ENCODE results near the gene DSCAML1. TPM values are rescaled to one million over a fixed set of nuclear protein-coding genes. Genes with fewer than 3 reads are reported as not detected.

Gene DSCAML1
- total and polyA plus RNA-seq, 9 of the 15 experiments (the other 6 are each of a cell fraction or from before 2014, with no cell fraction given) = not detected

DNA sequence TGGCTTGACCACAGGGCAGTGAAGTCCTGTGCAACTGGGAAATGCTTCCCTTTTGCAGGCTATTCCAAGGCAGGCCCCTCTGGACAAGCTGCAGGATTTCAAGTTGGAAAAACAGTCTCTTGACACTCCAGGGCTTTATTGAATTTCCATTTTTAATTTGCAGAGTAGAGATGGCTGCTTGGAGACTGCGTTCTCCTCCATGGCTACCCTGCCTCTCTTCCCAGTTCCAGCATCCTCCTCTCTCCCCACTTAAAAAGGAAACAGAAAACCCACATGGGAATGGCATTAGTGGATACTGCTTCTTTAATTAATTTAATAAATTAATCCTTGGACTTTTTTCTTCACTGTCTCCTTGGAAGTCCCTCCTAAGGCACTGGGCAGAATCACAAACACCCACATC lies 115.6 kb downstream of the DSCAML1 start:
- Histone ChIP-seq H3K27ac (ENCODE audit: extremely low read depth, low read depth, low read length) (no peak overlapping the region), H3K4me2 (ENCODE audit: insufficient read depth, low read length) (no peak overlapping the region), H3K79me2 (ENCODE audit: control insufficient read depth, insufficient read depth, low read length) (no peaks in the 10 kb centered on the region), H3K9me1 (ENCODE audit: control insufficient read depth, insufficient read depth, low read length) (no peaks in the 10 kb centered on the region), H2AFZ (ENCODE audit: low read depth, low read length) (no peak overlapping the region), H3K9me3 (replicated peaks; ENCODE audit: control insufficient read depth, insufficient read depth, low read depth, low read length) (no peaks in the 10 kb centered on the region), H3K36me3 (ENCODE audit: control insufficient read depth, insufficient read depth, low read length) (no peaks in the 10 kb centered on the region), H3K4me3 (no peak overlapping the region), H3K9ac (ENCODE audit: insufficient read depth in 1 of 2, low read depth in 2 of 2, low read length in 2 of 2) (no peak overlapping the region), H3K4me1 (replicated peaks in 1 of 2; ENCODE audit: control insufficient read depth in 2 of 2, insufficient read depth in 2 of 2, low read length in 2 of 2) (no peaks in the 10 kb centered on the region), H4K20me1 (replicated peaks; ENCODE audit: control insufficient read depth, insufficient read depth, low read length) (peaks cover 6% of the 10 kb centered on the region; the same call in 1 of the 2 replicates), H3K27me3 (ENCODE audit: control insufficient read depth in 2 of 2, insufficient read depth in 2 of 2, low read length in 2 of 2) (peaks cover 8 to 66% of the 10 kb centered on the region in 2 experiments; a peak in 3 of 5 replicates)
- ChIA-PET CTCF (ENCODE audit: low intra/inter-chr PET ratio) (no interaction called here), POLR2A (interaction anchor here (0.6 kb wide), 1 partner anchor 11 kb away, joined by 3 read pairs; no protein-coding TSS in a partner anchor)
- DNase-seq (ENCODE audit: extremely low read depth in 1 of 4, low spot score in 3 of 4) (no peak), FAIRE-seq (no peak), ATAC-seq (no peak)
- in situ Hi-C loops (cut with MboI) = no loop called here
- 0% methylated on average over 1 of the region's 1 CpG for WGBS (ENCODE audit: insufficient coverage, low coverage, missing lambda C conversion rate)
- intact Hi-C loops (cut with micrococcal nuclease) = no loop called here
- no peak for TF ChIP-seq GTF2F1 (IDR thresholded peaks at IDR 0.05; ENCODE audit: low read depth, low read length)
- TF ChIP-seq FOXJ2 (tag; IDR thresholded peaks at IDR 0.05) = no peak
- TF ChIP-seq PHF8 (IDR thresholded peaks at IDR 0.05; ENCODE audit: borderline replicate concordance, low read length) = no peak
- TF ChIP-seq HMG20B (CRISPR knock-in tag; IDR thresholded peaks at IDR 0.05) = no peak
- no peak for TF ChIP-seq PHB (CRISPR knock-in tag; IDR thresholded peaks at IDR 0.05)
- no peak for TF ChIP-seq PCBP2 (IDR thresholded peaks at IDR 0.05; ENCODE audit: low read depth, low read length, poor library complexity, severe bottlenecking)
- no peak for TF ChIP-seq POLR2B (IDR thresholded peaks at IDR 0.05; ENCODE audit: low read depth, partially characterized antibody)
- TF ChIP-seq FOXO4 (CRISPR knock-in tag; IDR thresholded peaks at IDR 0.05) = no peak
- TF ChIP-seq RBM39 (optimal IDR thresholded peaks at IDR 0.05; ENCODE audit: low read depth, low read length) = no peak
- no peak for TF ChIP-seq FOXK1 (CRISPR knock-in tag; IDR thresholded peaks at IDR 0.05; ENCODE audit: borderline replicate concordance)
- TF ChIP-seq ZNF507 (tag; conservative IDR thresholded peaks at IDR 0.05) = no peak
- TF ChIP-seq NFXL1 (CRISPR knock-in tag; IDR thresholded peaks at IDR 0.05) = no peak
- no peak for TF ChIP-seq SIX5 (IDR thresholded peaks at IDR 0.05; ENCODE audit: borderline replicate concordance in 1 of 2, insufficient read depth in 1 of 2, low read depth in 1 of 2, low read length in 2 of 2)
- no peak for TF ChIP-seq NCOA4 (IDR thresholded peaks at IDR 0.05; ENCODE audit: partially characterized antibody)
- TF ChIP-seq, protein P1, sequence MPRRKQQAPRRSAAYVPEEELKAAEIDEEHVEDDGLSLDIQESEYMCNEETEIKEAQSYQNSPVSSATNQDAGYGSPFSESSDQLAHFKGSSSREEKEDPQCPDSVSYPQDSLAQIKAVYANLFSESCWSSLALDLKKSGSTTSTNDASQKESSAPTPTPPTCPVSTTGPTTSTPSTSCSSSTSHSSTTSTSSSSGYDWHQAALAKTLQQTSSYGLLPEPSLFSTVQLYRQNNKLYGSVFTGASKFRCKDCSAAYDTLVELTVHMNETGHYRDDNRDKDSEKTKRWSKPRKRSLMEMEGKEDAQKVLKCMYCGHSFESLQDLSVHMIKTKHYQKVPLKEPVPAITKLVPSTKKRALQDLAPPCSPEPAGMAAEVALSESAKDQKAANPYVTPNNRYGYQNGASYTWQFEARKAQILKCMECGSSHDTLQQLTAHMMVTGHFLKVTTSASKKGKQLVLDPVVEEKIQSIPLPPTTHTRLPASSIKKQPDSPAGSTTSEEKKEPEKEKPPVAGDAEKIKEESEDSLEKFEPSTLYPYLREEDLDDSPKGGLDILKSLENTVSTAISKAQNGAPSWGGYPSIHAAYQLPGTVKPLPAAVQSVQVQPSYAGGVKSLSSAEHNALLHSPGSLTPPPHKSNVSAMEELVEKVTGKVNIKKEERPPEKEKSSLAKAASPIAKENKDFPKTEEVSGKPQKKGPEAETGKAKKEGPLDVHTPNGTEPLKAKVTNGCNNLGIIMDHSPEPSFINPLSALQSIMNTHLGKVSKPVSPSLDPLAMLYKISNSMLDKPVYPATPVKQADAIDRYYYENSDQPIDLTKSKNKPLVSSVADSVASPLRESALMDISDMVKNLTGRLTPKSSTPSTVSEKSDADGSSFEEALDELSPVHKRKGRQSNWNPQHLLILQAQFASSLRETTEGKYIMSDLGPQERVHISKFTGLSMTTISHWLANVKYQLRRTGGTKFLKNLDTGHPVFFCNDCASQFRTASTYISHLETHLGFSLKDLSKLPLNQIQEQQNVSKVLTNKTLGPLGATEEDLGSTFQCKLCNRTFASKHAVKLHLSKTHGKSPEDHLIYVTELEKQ (CRISPR knock-in tag; IDR thresholded peaks at IDR 0.05) = no peak
- TF ChIP-seq ZNF263 (CRISPR knock-in tag; IDR thresholded peaks at IDR 0.05; ENCODE audit: borderline replicate concordance) = no peak
- no peak for TF ChIP-seq XRCC3 (IDR thresholded peaks at IDR 0.05)
- BruUV-seq (replicated peaks) = no TSS peak

Data from K562 (cell line).